ENCODE data around the gene CREB3L2.

The CREB3L2 gene

GRCh38 chr7:137893143-137893742 lies 108.6 kb downstream of the CREB3L2 start (continued):
- no peak for TF ChIP-seq ZNF639 (tag by site-specific recombination; IDR thresholded peaks at IDR 0.05)
- TF ChIP-seq ZNF529 (tag by site-specific recombination; IDR thresholded peaks at IDR 0.05; ENCODE audit: insufficient replicate concordance) = no peak

- CTCF ChIA-PET = interaction anchor here (1.2 kb wide), 2 partner anchors 12 to 236 kb away, joined by 3 to 6 read pairs; no protein-coding TSS in a partner anchor
- Histone ChIP-seq H3K36me3 (ENCODE audit: control insufficient read depth in 2 of 2, insufficient read depth in 1 of 2, low read length in 2 of 2) (peaks cover 0 to 50% of the 10 kb centered on the region in 2 experiments; a peak in 2 of 3 replicates), H3K9me3 (ENCODE audit: control insufficient read depth, insufficient read depth, low read depth, low read length) (no peaks in the 10 kb centered on the region), H3K4me3 (ENCODE audit: low read depth, low read length) (no peak overlapping the region), H3K27ac (ENCODE audit: extremely low read depth, low read depth, low read length) (no peak overlapping the region), H3K4me1 (ENCODE audit: control insufficient read depth, insufficient read depth, low read length) (no peaks in the 10 kb centered on the region)
- no peak for TF ChIP-seq ZNF660 (tag by site-specific recombination; IDR thresholded peaks at IDR 0.05)
- no peak for TF ChIP-seq ZNF2 (tag by site-specific recombination; IDR thresholded peaks at IDR 0.05)
- TF ChIP-seq KLF1 (tag by site-specific recombination; IDR thresholded peaks at IDR 0.05) = no peak
- POLR2A ChIA-PET = no interaction called here
Measured at GRCh38 chr7:137891016-137891655, 110.8 kb downstream of the CREB3L2 start.

GRCh38 chr7:137890449-137890921 lies 111.4 kb downstream of the CREB3L2 start:
- no peak overlapping the region for H3K27ac ChIP-seq (ENCODE audit: extremely low read depth, low read depth, low read length)
- H3K4me1 ChIP-seq (ENCODE audit: control insufficient read depth, insufficient read depth, low read length) = no peaks in the 10 kb centered on the region
- CTCF ChIA-PET = interaction anchor here (0.9 to 1.2 kb wide), 3 partner anchors 12 to 235 kb away, joined by 3 to 6 read pairs (median 6); no protein-coding TSS in a partner anchor

More at GRCh38 chr7:137890449-137890921, 111.4 kb downstream of the CREB3L2 start:
- Histone ChIP-seq H3K9me3 (ENCODE audit: control insufficient read depth, insufficient read depth, low read depth, low read length) (no peaks in the 10 kb centered on the region), H3K36me3 (ENCODE audit: control insufficient read depth in 2 of 2, insufficient read depth in 1 of 2, low read length in 2 of 2) (peaks cover 0 to 51% of the 10 kb centered on the region in 2 experiments; a peak in 1 of 3 replicates), H3K4me3 (ENCODE audit: low read depth, low read length) (no peak overlapping the region)
- TF ChIP-seq ZSCAN4 (tag by site-specific recombination; IDR thresholded peaks at IDR 0.05) (no peak), ZNF335 (tag by site-specific recombination; conservative IDR thresholded peaks at IDR 0.05) (peak; percentile 20; the same call in 1 of the 2 replicates), ZNF184 (tag by site-specific recombination; IDR thresholded peaks at IDR 0.05) (no peak), HOXC10 (CRISPR knock-in tag; IDR thresholded peaks at IDR 0.05) (no peak), ZBTB21 (tag by site-specific recombination; IDR thresholded peaks at IDR 0.05) (0 out of 2 replicates have a peak, but pooled peaks have one; percentile 26), ZNF548 (tag by site-specific recombination; IDR thresholded peaks at IDR 0.05) (no peak), ZNF629 (tag by site-specific recombination; IDR thresholded peaks at IDR 0.05) (peak; percentile 50), ZNF560 (tag by site-specific recombination; IDR thresholded peaks at IDR 0.05; ENCODE audit: borderline replicate concordance) (no peak), ZNF510 (tag by site-specific recombination; IDR thresholded peaks at IDR 0.05; ENCODE audit: insufficient replicate concordance) (no peak), ZNF146 (tag by site-specific recombination; IDR thresholded peaks at IDR 0.05) (no peak), ZBTB49 (tag by site-specific recombination; IDR thresholded peaks at IDR 0.05; ENCODE audit: low read depth) (no peak), HIC1 (tag by site-specific recombination; IDR thresholded peaks at IDR 0.05) (no peak), OVOL3 (tag by site-specific recombination; IDR thresholded peaks at IDR 0.05) (no peak), ZNF169 (tag by site-specific recombination; IDR thresholded peaks at IDR 0.05) (no peak), ZNF138 (tag by site-specific recombination; IDR thresholded peaks at IDR 0.05; ENCODE audit: borderline replicate concordance) (no peak), KLF1 (tag by site-specific recombination; IDR thresholded peaks at IDR 0.05) (no peak)
- POLR2A ChIA-PET = no interaction called here
